ENCODE results near the gene ATP6V1D. TPM values are rescaled to one million over a fixed set of nuclear protein-coding genes. Genes with fewer than 3 reads are reported as not detected.
"Not testable (repeated sequence)": the region's sequence is repeated elsewhere in the genome, so short reads cannot be mapped to it uniquely, and the experiment has no call there.

The ATP6V1D gene
- total and polyA plus RNA-seq, 5 donors from 2014 or later = 36.4 to 95.4 (median 60.8) TPM

DNA sequence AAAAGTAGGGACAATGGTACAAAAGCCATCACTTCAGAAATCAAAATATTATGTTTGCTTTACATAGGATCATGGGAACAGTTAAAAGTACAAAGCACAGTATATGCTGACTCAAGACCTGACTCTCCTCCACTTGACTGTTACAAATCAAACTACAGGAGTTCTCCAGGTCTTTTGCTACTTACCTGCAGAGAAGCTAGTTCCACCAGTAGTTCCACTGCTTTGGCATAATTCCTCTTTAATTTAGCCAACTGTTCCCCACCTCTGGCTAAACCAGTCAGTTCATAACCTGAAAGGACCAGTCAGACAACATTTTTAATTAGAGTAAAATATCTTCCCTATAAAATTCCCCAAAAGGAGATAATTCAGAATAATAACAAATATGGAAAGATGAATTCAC, 14.0 kb downstream of the ATP6V1D start:
- H3K9me3 ChIP-seq (ENCODE audit: control insufficient read depth in 2 of 2, low read length in 2 of 2) = no peaks in the 10 kb centered on the region
- peaks cover 71% of the 10 kb centered on the region for H3K36me3 ChIP-seq (ENCODE audit: control insufficient read depth, insufficient read depth, low read length)
- no peak overlapping the region for H3K4me3 Mint-ChIP-seq
- H3K9me3 Mint-ChIP-seq = no peaks in the 10 kb centered on the region
- H3K4me1 ChIP-seq (ENCODE audit: control insufficient read depth, insufficient read depth, low read length, poor library complexity, severe bottlenecking) = no peaks in the 10 kb centered on the region
- DNase-seq = no peak
- H3K36me3 Mint-ChIP-seq = peaks cover 40% of the 10 kb centered on the region
- no peaks in the 10 kb centered on the region for H3K4me1 Mint-ChIP-seq
- H3K27ac ChIP-seq (ENCODE audit: insufficient read depth, low read length, poor library complexity, severe bottlenecking) = no peak overlapping the region
- no peaks in the 10 kb centered on the region for H3K27me3 Mint-ChIP-seq
- ATAC-seq (ENCODE audit: low read depth in 2 of 2) = no peak
- no peak overlapping the region for H3K27ac Mint-ChIP-seq
- H3K27me3 ChIP-seq (ENCODE audit: control insufficient read depth, insufficient read depth, low read length) = no peaks in the 10 kb centered on the region
- no peak overlapping the region for H3K4me3 ChIP-seq (ENCODE audit: low read depth, low read length)

DNA sequence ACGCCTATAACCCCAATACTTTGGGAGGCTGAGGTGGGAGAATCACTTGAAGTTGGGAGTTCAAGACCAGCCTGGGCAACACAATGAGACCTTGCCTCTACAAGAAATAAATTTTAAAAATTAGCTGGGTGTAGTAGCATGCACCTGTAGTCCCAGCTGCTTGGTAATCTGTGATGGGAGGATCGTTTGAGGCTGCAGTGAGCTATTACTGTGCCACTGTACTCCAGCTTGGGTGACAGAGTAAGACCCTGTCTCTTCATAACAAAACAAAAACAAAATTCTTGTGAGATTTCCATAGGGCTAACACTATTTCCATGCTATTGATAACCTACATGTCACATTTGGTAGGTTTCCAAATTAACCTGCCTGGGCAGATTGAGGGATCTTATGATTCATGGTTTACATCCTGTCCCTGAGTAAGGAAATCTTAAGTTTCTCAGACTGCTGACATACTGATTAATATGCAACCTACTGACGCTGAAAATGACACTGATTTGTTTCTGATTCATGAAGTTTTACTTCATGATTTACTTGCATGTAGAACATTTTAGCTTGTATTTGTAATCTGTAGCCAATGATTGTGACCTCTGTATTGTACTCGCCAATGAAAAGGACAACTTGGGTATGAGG, 15.9 kb downstream of the ATP6V1D start:
- Mint-ChIP-seq H3K27me3 (no peaks in the 10 kb centered on the region), H3K4me1 (no peaks in the 10 kb centered on the region), H3K9me3 (no peaks in the 10 kb centered on the region), H3K27ac (peak overlapping the region in 1 of 3 donors; percentile 45), H3K4me3 (no peak overlapping the region), H3K36me3 (peaks cover 41% of the 10 kb centered on the region)
- Histone ChIP-seq H3K27me3 (ENCODE audit: control insufficient read depth, insufficient read depth, low read length) (no peaks in the 10 kb centered on the region), H3K36me3 (ENCODE audit: control insufficient read depth, insufficient read depth, low read length) (peaks cover 65% of the 10 kb centered on the region), H3K4me3 (ENCODE audit: low read depth, low read length) (no peak overlapping the region), H3K9me3 (ENCODE audit: control insufficient read depth in 2 of 2, low read length in 2 of 2) (no peaks in the 10 kb centered on the region), H3K4me1 (ENCODE audit: control insufficient read depth, insufficient read depth, low read length, poor library complexity, severe bottlenecking) (no peaks in the 10 kb centered on the region), H3K27ac (ENCODE audit: insufficient read depth, low read length, poor library complexity, severe bottlenecking) (no peak overlapping the region)
- DNase-seq (no peak), ATAC-seq (ENCODE audit: low read depth in 2 of 2) (no peak)

DNA sequence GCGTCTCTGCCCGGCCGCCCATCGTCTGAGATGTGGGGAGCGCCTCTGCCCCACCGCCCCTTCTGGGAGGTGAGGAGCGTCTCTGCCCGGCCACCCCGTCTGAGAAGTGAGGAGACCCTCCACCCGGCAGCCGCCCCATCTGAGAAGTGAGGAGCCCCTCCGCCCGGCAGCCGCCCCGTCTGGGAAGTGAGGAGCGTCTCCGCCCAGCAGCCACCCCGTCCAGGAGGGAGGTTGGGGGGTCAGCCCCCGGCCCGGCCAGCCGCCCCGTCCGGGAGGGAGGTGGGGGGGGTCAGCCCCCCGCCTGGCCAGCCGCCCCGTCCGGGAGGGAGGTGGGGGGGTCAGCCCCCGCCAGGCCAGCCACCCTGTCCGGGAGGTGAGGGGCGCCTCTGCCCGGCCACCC, 18.4 kb downstream of the ATP6V1D start:
- not testable (repeated sequence) for H3K4me1 Mint-ChIP-seq; H3K27ac Mint-ChIP-seq; ATAC-seq (ENCODE audit: low read depth in 2 of 2); H3K4me3 ChIP-seq (ENCODE audit: low read depth, low read length); H3K9me3 Mint-ChIP-seq; H3K27me3 Mint-ChIP-seq; DNase-seq; H3K27ac ChIP-seq (ENCODE audit: insufficient read depth, low read length, poor library complexity, severe bottlenecking); H3K4me1 ChIP-seq (ENCODE audit: control insufficient read depth, insufficient read depth, low read length, poor library complexity, severe bottlenecking); H3K27me3 ChIP-seq (ENCODE audit: control insufficient read depth, insufficient read depth, low read length); H3K4me3 Mint-ChIP-seq; H3K9me3 ChIP-seq (ENCODE audit: control insufficient read depth in 2 of 2, low read length in 2 of 2)
- H3K36me3 ChIP-seq (ENCODE audit: control insufficient read depth, insufficient read depth, low read length) = peaks cover 66% of the 10 kb centered on the region
- H3K36me3 Mint-ChIP-seq = peaks cover 43% of the 10 kb centered on the region

DNA sequence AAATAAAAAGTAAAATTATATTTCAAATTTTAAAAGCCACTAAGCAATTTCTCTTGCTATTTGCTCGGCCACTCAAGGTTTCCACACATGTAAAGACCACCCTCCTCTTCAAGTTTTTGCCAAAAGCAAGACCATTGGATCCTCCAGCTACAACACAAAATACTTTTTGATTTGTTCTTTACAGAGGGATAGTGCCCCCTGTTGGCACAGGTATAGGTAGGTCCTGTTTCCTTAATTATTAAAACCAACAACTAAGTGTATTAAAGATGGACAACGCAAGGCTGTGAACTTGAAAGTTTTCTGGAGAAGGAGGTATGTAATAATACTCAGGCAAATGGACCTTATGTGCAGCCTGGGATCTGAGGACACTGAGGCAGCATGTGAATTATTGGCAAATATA, 23.8 kb downstream of the ATP6V1D start:
- H3K4me1 Mint-ChIP-seq = no peaks in the 10 kb centered on the region
- ATAC-seq (ENCODE audit: low read depth in 2 of 2) (no peak), DNase-seq (peak in 2 of 3 donors; percentile 19 to 55)
- H3K36me3 ChIP-seq (ENCODE audit: control insufficient read depth, insufficient read depth, low read length) = peaks cover 70% of the 10 kb centered on the region
- H3K9me3 Mint-ChIP-seq = no peaks in the 10 kb centered on the region
- no peaks in the 10 kb centered on the region for H3K27me3 Mint-ChIP-seq
- H3K27me3 ChIP-seq (ENCODE audit: control insufficient read depth, insufficient read depth, low read length) = no peaks in the 10 kb centered on the region
- no peaks in the 10 kb centered on the region for H3K9me3 ChIP-seq (ENCODE audit: control insufficient read depth in 2 of 2, low read length in 2 of 2)
- H3K4me3 ChIP-seq (ENCODE audit: low read depth, low read length) = no peak overlapping the region
- H3K4me3 Mint-ChIP-seq = no peak overlapping the region
- no peak overlapping the region for H3K27ac ChIP-seq (ENCODE audit: insufficient read depth, low read length, poor library complexity, severe bottlenecking)
- H3K36me3 Mint-ChIP-seq = peaks cover 43% of the 10 kb centered on the region
- H3K4me1 ChIP-seq (ENCODE audit: control insufficient read depth, insufficient read depth, low read length, poor library complexity, severe bottlenecking) = no peaks in the 10 kb centered on the region
- peak overlapping the region in 2 of 3 donors; percentile 26 to 82 for H3K27ac Mint-ChIP-seq

DNA sequence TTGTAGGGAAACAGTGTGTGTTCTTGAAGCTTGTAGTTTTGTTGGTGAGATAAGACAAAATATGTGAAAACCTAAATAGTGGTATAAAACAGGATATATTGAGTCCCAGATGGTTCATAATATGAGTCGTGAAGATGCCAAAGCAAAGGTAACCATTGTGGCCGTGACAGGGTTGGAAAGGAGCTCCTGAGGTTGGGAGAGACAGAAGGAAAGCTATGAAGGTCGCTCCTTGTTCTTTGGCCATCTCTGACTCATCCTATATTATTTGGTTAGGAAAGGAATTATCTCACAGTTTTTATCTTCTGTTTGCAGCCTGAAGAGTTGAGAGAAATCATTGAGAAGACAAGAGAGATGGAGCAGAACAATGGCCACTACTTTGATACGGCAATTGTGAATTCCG, 27.1 kb downstream of the ATP6V1D start:
- Mint-ChIP-seq H3K4me1 (no peaks in the 10 kb centered on the region), H3K4me3 (no peak overlapping the region), H3K27ac (peak overlapping the region in 2 of 3 donors; percentile 15 to 83), H3K27me3 (no peaks in the 10 kb centered on the region), H3K36me3 (peaks cover 30% of the 10 kb centered on the region), H3K9me3 (no peaks in the 10 kb centered on the region)
- H3K4me3 ChIP-seq (ENCODE audit: low read depth, low read length) = no peak overlapping the region
- H3K4me1 ChIP-seq (ENCODE audit: control insufficient read depth, insufficient read depth, low read length, poor library complexity, severe bottlenecking) = no peaks in the 10 kb centered on the region
- H3K27me3 ChIP-seq (ENCODE audit: control insufficient read depth, insufficient read depth, low read length) = no peaks in the 10 kb centered on the region
- no peak for DNase-seq
- H3K9me3 ChIP-seq (ENCODE audit: control insufficient read depth in 2 of 2, low read length in 2 of 2) = no peaks in the 10 kb centered on the region
- H3K36me3 ChIP-seq (ENCODE audit: control insufficient read depth, insufficient read depth, low read length) = peaks cover 45% of the 10 kb centered on the region
- no peak overlapping the region for H3K27ac ChIP-seq (ENCODE audit: insufficient read depth, low read length, poor library complexity, severe bottlenecking)
- no peak for ATAC-seq (ENCODE audit: low read depth in 2 of 2)

DNA sequence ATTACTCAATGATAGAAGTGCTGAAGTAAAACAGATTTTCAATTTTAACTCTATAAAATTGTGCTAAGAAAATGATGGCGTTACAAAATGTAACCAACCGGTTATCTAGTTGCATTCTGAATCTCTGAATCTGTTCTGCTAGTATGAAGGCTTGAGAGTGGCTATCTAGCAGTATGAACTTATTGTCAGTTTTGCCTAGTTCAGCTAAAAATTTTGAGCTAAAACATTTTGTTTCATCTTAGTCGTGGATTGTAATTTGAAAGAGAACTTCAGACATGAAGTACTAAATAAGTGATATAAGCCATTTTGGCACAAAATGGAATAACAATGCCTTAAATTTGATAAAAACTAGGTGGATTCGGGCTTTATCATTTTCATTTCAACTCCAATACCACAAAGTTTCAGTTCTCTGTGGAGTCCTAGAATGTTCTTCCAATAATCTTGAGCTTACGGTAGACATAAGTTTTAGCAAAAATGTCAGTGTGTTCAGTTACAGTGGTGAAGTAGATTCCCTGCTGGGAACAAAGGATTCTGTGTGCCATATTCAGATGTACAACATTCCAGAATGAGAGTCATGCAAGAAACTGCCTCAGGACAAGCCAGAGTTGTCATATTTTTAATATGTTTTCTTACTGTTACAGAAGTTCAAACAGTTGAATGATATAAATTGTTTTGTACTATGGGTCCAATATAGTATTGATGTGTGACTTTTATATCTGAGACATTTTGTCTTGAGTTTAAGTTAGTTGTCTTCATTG, 28.1 kb downstream of the ATP6V1D start:
- Mint-ChIP-seq H3K9me3 (no peaks in the 10 kb centered on the region), H3K4me3 (no peak overlapping the region), H3K4me1 (no peaks in the 10 kb centered on the region), H3K27ac (no peak overlapping the region), H3K27me3 (no peaks in the 10 kb centered on the region), H3K36me3 (peaks cover 31% of the 10 kb centered on the region)
- H3K36me3 ChIP-seq (ENCODE audit: control insufficient read depth, insufficient read depth, low read length) = peaks cover 37% of the 10 kb centered on the region
- H3K27me3 ChIP-seq (ENCODE audit: control insufficient read depth, insufficient read depth, low read length) = no peaks in the 10 kb centered on the region
- H3K27ac ChIP-seq (ENCODE audit: insufficient read depth, low read length, poor library complexity, severe bottlenecking) = no peak overlapping the region
- no peak for ATAC-seq (ENCODE audit: low read depth in 2 of 2)
- no peaks in the 10 kb centered on the region for H3K4me1 ChIP-seq (ENCODE audit: control insufficient read depth, insufficient read depth, low read length, poor library complexity, severe bottlenecking)
- DNase-seq = no peak
- no peak overlapping the region for H3K4me3 ChIP-seq (ENCODE audit: low read depth, low read length)
- H3K9me3 ChIP-seq (ENCODE audit: control insufficient read depth in 2 of 2, low read length in 2 of 2) = no peaks in the 10 kb centered on the region

DNA sequence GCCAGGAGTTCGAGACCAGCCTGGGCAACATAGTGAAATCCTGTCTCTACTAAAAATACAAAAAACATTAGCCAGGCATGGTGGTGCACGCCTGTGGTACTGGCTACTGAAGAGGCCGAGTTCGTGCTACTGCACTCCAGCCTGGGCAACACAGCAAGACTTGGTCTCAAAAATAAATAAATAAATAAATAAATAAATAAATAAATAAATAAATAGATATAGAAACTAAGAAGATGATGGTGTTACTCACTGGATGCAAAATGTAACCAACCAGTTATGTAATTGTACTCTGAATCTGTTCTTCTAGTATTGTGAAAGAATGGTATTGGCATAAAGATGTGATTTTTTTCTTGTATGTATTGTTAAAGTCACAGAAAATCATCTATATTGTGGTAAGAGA, 29.9 kb downstream of the ATP6V1D start:
- H3K27ac Mint-ChIP-seq; DNase-seq; H3K9me3 ChIP-seq (ENCODE audit: control insufficient read depth in 2 of 2, low read length in 2 of 2); H3K4me1 ChIP-seq (ENCODE audit: control insufficient read depth, insufficient read depth, low read length, poor library complexity, severe bottlenecking); H3K4me3 Mint-ChIP-seq; H3K27ac ChIP-seq (ENCODE audit: insufficient read depth, low read length, poor library complexity, severe bottlenecking); H3K27me3 Mint-ChIP-seq; ATAC-seq (ENCODE audit: low read depth in 2 of 2); H3K4me1 Mint-ChIP-seq; H3K27me3 ChIP-seq (ENCODE audit: control insufficient read depth, insufficient read depth, low read length); H3K4me3 ChIP-seq (ENCODE audit: low read depth, low read length); H3K9me3 Mint-ChIP-seq: not testable (repeated sequence)
- peaks cover 32% of the 10 kb centered on the region for H3K36me3 Mint-ChIP-seq
- H3K36me3 ChIP-seq (ENCODE audit: control insufficient read depth, insufficient read depth, low read length) = peaks cover 31% of the 10 kb centered on the region

DNA sequence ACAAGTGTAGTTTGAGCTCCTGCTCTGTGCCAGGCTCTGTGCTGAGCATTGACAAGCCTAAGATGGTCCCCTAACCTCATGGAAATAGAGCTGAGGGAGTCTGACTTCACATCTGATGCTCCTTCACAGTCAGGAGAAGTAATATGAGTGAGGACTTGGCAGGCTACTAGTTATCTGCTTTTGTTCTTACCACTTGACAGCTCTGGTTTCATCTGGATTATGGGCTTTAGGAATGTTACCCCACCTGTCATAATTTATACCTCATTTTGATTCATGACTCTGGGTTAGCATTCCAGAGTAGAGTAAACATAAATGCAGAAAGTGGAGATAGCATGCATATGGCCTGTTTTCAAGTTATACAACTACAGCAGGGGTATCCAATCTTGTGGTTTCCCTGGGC, 40.5 kb downstream of the ATP6V1D start:
- Histone ChIP-seq H3K4me1 (ENCODE audit: control insufficient read depth, insufficient read depth, low read length, poor library complexity, severe bottlenecking) (no peaks in the 10 kb centered on the region), H3K36me3 (ENCODE audit: control insufficient read depth, insufficient read depth, low read length) (peaks cover 24% of the 10 kb centered on the region), H3K4me3 (ENCODE audit: low read depth, low read length) (no peak overlapping the region), H3K27me3 (ENCODE audit: control insufficient read depth, insufficient read depth, low read length) (no peaks in the 10 kb centered on the region), H3K27ac (ENCODE audit: insufficient read depth, low read length, poor library complexity, severe bottlenecking) (no peak overlapping the region), H3K9me3 (ENCODE audit: control insufficient read depth in 2 of 2, low read length in 2 of 2) (no peaks in the 10 kb centered on the region)
- H3K27me3 Mint-ChIP-seq = no peaks in the 10 kb centered on the region
- H3K4me1 Mint-ChIP-seq = no peaks in the 10 kb centered on the region
- ATAC-seq (ENCODE audit: low read depth in 2 of 2) (no peak), DNase-seq (no peak)
- no peak overlapping the region for H3K4me3 Mint-ChIP-seq
- no peak overlapping the region for H3K27ac Mint-ChIP-seq
- H3K36me3 Mint-ChIP-seq = peaks cover 5% of the 10 kb centered on the region
- no peaks in the 10 kb centered on the region for H3K9me3 Mint-ChIP-seq
